Measurements from ENCODE around the gene ARMC2. TPM values are rescaled to one million over a fixed set of nuclear protein-coding genes. Genes with fewer than 3 reads are reported as not detected.
A peak's percentile ranks its signal among the peaks of the same experiment; 100 is the strongest.

ARMC2 gene
- total and polyA plus RNA-seq, 2 donors from 2014 or later: 1.9 to 12.7 TPM

GRCh38 chr6:108985301-108985700 is 137.1 kb downstream of the ARMC2 start:
- no peak overlapping the region for H3K4me3 ChIP-seq (ENCODE audit: low read length in 3 of 3)
- intact Hi-C loops (cut with DNase I): no loop called here
- no peak overlapping the region for H3K9ac ChIP-seq (ENCODE audit: low read length in 3 of 3)
- peaks cover 0 to 29% (median 11%) of the 10 kb centered on the region in 3 donors for H3K36me3 ChIP-seq (ENCODE audit: control insufficient read depth in 2 of 3, insufficient read depth in 3 of 3, low read length in 3 of 3)
- H3K27ac ChIP-seq (ENCODE audit: low read depth in 2 of 2, low read length in 2 of 2): no peak overlapping the region
- H3K9me3 ChIP-seq (ENCODE audit: control insufficient read depth in 2 of 3, insufficient read depth in 1 of 3, low read length in 3 of 3): no peaks in the 10 kb centered on the region
- no peaks in the 10 kb centered on the region for H3K27me3 ChIP-seq (ENCODE audit: control insufficient read depth, insufficient read depth, low read length)
- H3K4me1 ChIP-seq (ENCODE audit: control insufficient read depth in 2 of 3, insufficient read depth in 2 of 3, low read depth in 1 of 3, low read length in 3 of 3): peaks cover 0 to 6% (median 0%) of the 10 kb centered on the region in 3 donors
- no peak for TF ChIP-seq CTCF (IDR thresholded peaks at IDR 0.05; ENCODE audit: borderline replicate concordance, extremely low read depth, insufficient read depth)
- no peak for DNase-seq
- no peak for FAIRE-seq

GRCh38 chr6:108987156-108987555 is 138.9 kb downstream of the ARMC2 start:
- intact Hi-C loops (cut with DNase I): no loop called here
- DNase-seq (no peak), FAIRE-seq (no peak)
- Histone ChIP-seq H3K9ac (ENCODE audit: low read length in 3 of 3) (no peak overlapping the region), H3K9me3 (ENCODE audit: control insufficient read depth in 2 of 3, insufficient read depth in 1 of 3, low read length in 3 of 3) (no peaks in the 10 kb centered on the region), H3K27ac (ENCODE audit: low read depth in 2 of 2, low read length in 2 of 2) (no peak overlapping the region), H3K36me3 (ENCODE audit: control insufficient read depth in 2 of 3, insufficient read depth in 3 of 3, low read length in 3 of 3) (peaks cover 0 to 39% (median 15%) of the 10 kb centered on the region in 3 donors), H3K4me3 (ENCODE audit: low read length in 3 of 3) (no peak overlapping the region), H3K27me3 (ENCODE audit: control insufficient read depth, insufficient read depth, low read length) (no peaks in the 10 kb centered on the region), H3K4me1 (ENCODE audit: control insufficient read depth in 2 of 3, insufficient read depth in 2 of 3, low read depth in 1 of 3, low read length in 3 of 3) (peaks cover 0 to 6% (median 0%) of the 10 kb centered on the region in 3 donors)
- TF ChIP-seq CTCF (IDR thresholded peaks at IDR 0.05; ENCODE audit: borderline replicate concordance, extremely low read depth, insufficient read depth): no peak

GRCh38 chr6:108988296-108988695 is 140.1 kb downstream of the ARMC2 start:
- Histone ChIP-seq H3K4me3 (ENCODE audit: low read length in 3 of 3) (no peak overlapping the region), H3K27me3 (ENCODE audit: control insufficient read depth, insufficient read depth, low read length) (no peaks in the 10 kb centered on the region), H3K4me1 (ENCODE audit: control insufficient read depth in 2 of 3, insufficient read depth in 2 of 3, low read depth in 1 of 3, low read length in 3 of 3) (peaks cover 0 to 6% (median 0%) of the 10 kb centered on the region in 3 donors), H3K36me3 (ENCODE audit: control insufficient read depth in 2 of 3, insufficient read depth in 3 of 3, low read length in 3 of 3) (peaks cover 0 to 47% (median 15%) of the 10 kb centered on the region in 3 donors), H3K27ac (ENCODE audit: low read depth in 2 of 2, low read length in 2 of 2) (no peak overlapping the region), H3K9ac (ENCODE audit: low read length in 3 of 3) (no peak overlapping the region), H3K9me3 (ENCODE audit: control insufficient read depth in 2 of 3, insufficient read depth in 1 of 3, low read length in 3 of 3) (no peaks in the 10 kb centered on the region)
- DNase-seq (peak in 2 of 5 donors; percentile 32 to 39), FAIRE-seq (no peak)
- intact Hi-C loops (cut with DNase I): no loop called here
- TF ChIP-seq CTCF (IDR thresholded peaks at IDR 0.05; ENCODE audit: borderline replicate concordance, extremely low read depth, insufficient read depth): no peak

- Histone ChIP-seq H3K4me3 (ENCODE audit: low read length in 3 of 3) (no peak overlapping the region), H3K9me3 (ENCODE audit: control insufficient read depth in 2 of 3, insufficient read depth in 1 of 3, low read length in 3 of 3) (no peaks in the 10 kb centered on the region), H3K9ac (ENCODE audit: low read length in 3 of 3) (no peak overlapping the region), H3K27ac (ENCODE audit: low read depth in 2 of 2, low read length in 2 of 2) (no peak overlapping the region), H3K4me1 (ENCODE audit: control insufficient read depth in 2 of 3, insufficient read depth in 2 of 3, low read depth in 1 of 3, low read length in 3 of 3) (peaks cover 0 to 6% (median 0%) of the 10 kb centered on the region in 3 donors), H3K27me3 (ENCODE audit: control insufficient read depth, insufficient read depth, low read length) (no peaks in the 10 kb centered on the region), H3K36me3 (ENCODE audit: control insufficient read depth in 2 of 3, insufficient read depth in 3 of 3, low read length in 3 of 3) (peaks cover 0 to 52% (median 17%) of the 10 kb centered on the region in 3 donors)
- intact Hi-C loops (cut with DNase I): no loop called here
- no peak for TF ChIP-seq CTCF (IDR thresholded peaks at IDR 0.05; ENCODE audit: borderline replicate concordance, extremely low read depth, insufficient read depth)
- FAIRE-seq: no peak
- no peak for DNase-seq
Measured at GRCh38 chr6:108988765-108989164, 140.5 kb downstream of the ARMC2 start.

Measured in kidney (tissue), 14 donors.